Prostate gland (tissue), 2 donors: Measurements from ENCODE around the gene COTL1. TPM values are rescaled to one million over a fixed set of nuclear protein-coding genes. Genes with fewer than 3 reads are reported as not detected.

Experiments
- DNase-seq: peaks from one replicate; pipeline ENCODE4 v3.0.0-alpha.2; 2019; ENCODE audit warnings: low spot score
- H3K27ac ChIP-seq, 2 donors: fragments of 200-600 bp; sonication (generic); 2 replicates each; pipeline ENCODE4 v1.5.1; 2017 to 2019
- H3K27me3 ChIP-seq: fragments of 200-600 bp; sonication (generic); replicated peaks from 2 replicates; pipeline ENCODE4 v1.5.1; 2019; ENCODE audit not compliant: insufficient read depth
- H3K36me3 ChIP-seq, 2 donors: fragments of 200-600 bp; sonication (generic); 1 replicate in 1 of 2; 2 replicates in 1 of 2; pipeline versions ENCODE4 v1.5.1 to v1.8.1; 2017 to 2019
- H3K4me1 ChIP-seq: fragments of 200-600 bp; sonication (generic); replicated peaks from 2 replicates; pipeline ENCODE4 v1.5.1; 2019
- H3K4me3 ChIP-seq, 2 donors: fragments of 200-600 bp; sonication (generic); 2 replicates each; pipeline ENCODE4 v1.5.1; 2017 to 2019
- H3K9me3 ChIP-seq: fragments of 200-600 bp; sonication (generic); 2 replicates; pipeline ENCODE4 v1.5.1; 2017
- POLR2A ChIP-seq: fragments of 450-650 bp; IDR thresholded peaks from one replicate; pipeline ENCODE4 v1.6.1; 2016; ENCODE audit warnings: antibody characterized with exemption, mild to moderate bottlenecking
- POLR2AphosphoS5 ChIP-seq: sonication (generic); formaldehyde crosslinking; IDR thresholded peaks from one replicate; pipeline ENCODE4 v1.6.1; 2017; ENCODE audit warnings: antibody characterized with exemption
- WGBS: methylation state at CpG from one replicate; pipeline ENCODE4 v1.1.5; 2018; 5-methylcytosine and 5-hydroxymethylcytosine counted together
- intact Hi-C: fragments of 100-400 bp; cut with DNase I; formaldehyde crosslinking; loops from one replicate; pipeline ENCODE4 v1.14.2; 2022
- total RNA-seq, 2 donors: library from RNA; depleted of rRNA; stranded (reverse); fragments of >200 nt; gene quantifications; one replicate each; pipeline ENCODE4 v1.1.0, GENCODE V29; 2016
- TF ChIP-seq, protein P1 (sequence below), 4 experiments: fragments of 200-600 bp in 2 of 4; fragments of 450-650 bp in 2 of 4; sonication (generic) in 2 of 4; IDR thresholded peaks; 1 replicate in 3 of 4; 2 replicates in 1 of 4; pipeline ENCODE4 v1.5.1; 2016 to 2019; ENCODE audit warnings: antibody characterized with exemption in 4 of 4, mild to moderate bottlenecking in 2 of 4, moderate library complexity in 2 of 4

COTL1 gene
- total RNA-seq, 2 donors from 2014 or later, result 46.8 to 110 TPM

DNA sequence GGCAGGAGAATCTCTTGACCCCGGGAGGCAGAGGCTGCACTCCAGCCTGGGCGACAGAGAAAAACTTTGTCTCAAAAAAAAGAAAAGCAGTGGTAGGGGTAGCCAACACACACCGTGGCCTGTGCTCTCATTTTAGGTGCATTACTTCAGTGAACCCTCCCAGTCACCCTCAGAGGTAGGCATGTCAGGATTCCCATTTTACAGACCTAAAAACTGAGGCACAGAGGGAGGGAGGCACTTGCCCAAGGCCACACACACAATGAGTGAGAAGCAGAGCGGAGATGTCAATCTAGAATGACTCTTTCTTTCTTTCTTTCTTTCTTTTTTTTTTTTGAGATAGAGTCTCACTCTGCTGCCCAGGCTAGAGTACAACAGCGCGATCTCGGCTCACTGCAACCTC lies 5.2 kb downstream of the COTL1 start:
- Histone ChIP-seq H3K27ac (no peak overlapping the region), H3K36me3 (no peaks in the 10 kb centered on the region), H3K4me3 (no peak overlapping the region), H3K27me3 (no peaks in the 10 kb centered on the region), H3K9me3 (no peaks in the 10 kb centered on the region), H3K4me1 (peaks cover 9% of the 10 kb centered on the region)
- no peak for DNase-seq
- intact Hi-C loops, result no loop called here
- 98% methylated on average over 7 of the region's 7 CpGs for WGBS
- no peak for TF ChIP-seq POLR2A
- no peak for TF ChIP-seq POLR2AphosphoS5
- TF ChIP-seq, protein P1, sequence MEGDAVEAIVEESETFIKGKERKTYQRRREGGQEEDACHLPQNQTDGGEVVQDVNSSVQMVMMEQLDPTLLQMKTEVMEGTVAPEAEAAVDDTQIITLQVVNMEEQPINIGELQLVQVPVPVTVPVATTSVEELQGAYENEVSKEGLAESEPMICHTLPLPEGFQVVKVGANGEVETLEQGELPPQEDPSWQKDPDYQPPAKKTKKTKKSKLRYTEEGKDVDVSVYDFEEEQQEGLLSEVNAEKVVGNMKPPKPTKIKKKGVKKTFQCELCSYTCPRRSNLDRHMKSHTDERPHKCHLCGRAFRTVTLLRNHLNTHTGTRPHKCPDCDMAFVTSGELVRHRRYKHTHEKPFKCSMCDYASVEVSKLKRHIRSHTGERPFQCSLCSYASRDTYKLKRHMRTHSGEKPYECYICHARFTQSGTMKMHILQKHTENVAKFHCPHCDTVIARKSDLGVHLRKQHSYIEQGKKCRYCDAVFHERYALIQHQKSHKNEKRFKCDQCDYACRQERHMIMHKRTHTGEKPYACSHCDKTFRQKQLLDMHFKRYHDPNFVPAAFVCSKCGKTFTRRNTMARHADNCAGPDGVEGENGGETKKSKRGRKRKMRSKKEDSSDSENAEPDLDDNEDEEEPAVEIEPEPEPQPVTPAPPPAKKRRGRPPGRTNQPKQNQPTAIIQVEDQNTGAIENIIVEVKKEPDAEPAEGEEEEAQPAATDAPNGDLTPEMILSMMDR (IDR thresholded peaks at IDR 0.05), result no peak

DNA sequence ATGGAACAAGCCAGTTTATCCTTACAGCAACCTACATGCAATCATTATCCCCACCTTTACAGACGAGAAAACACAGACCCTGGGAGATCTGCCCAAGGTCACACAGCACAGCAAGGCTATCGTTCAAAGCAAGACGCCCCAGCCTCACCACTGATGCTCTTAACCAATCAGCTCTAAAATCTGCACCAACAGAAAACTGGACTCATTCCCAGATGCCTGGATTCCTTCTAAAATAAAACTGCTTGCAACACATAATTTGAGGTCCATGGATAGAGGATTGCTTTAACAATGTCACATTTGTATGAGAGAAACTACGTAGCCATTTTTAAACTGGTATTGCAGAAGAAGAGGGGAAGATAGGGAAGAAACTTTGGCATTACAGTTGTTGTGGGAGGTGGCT lies 6.8 kb downstream of the COTL1 start:
- no peaks in the 10 kb centered on the region for H3K36me3 ChIP-seq
- DNase-seq, result no peak
- no peak overlapping the region for H3K27ac ChIP-seq
- TF ChIP-seq, protein P1 (IDR thresholded peaks at IDR 0.05), result no peak
- TF ChIP-seq POLR2AphosphoS5, result no peak
- no peak for TF ChIP-seq POLR2A
- H3K27me3 ChIP-seq, result no peaks in the 10 kb centered on the region
- H3K4me1 ChIP-seq, result peaks cover 3% of the 10 kb centered on the region
- WGBS, result 56% methylated on average over 4 of the region's 4 CpGs
- intact Hi-C loops, result no loop called here
- H3K4me3 ChIP-seq, result no peak overlapping the region
- H3K9me3 ChIP-seq, result no peaks in the 10 kb centered on the region

GRCh38 chr16:84610376-84610775 lies 7.5 kb downstream of the COTL1 start:
- Histone ChIP-seq H3K4me3 (no peak overlapping the region), H3K36me3 (no peaks in the 10 kb centered on the region), H3K27me3 (no peaks in the 10 kb centered on the region), H3K9me3 (no peaks in the 10 kb centered on the region), H3K4me1 (no peaks in the 10 kb centered on the region), H3K27ac (no peak overlapping the region)
- no peak for TF ChIP-seq POLR2A
- TF ChIP-seq, protein P1 (IDR thresholded peaks at IDR 0.05), result no peak
- no peak for TF ChIP-seq POLR2AphosphoS5
- no peak for DNase-seq
- intact Hi-C loops, result no loop called here
- WGBS, result 92% methylated on average over 1 of the region's 1 CpG

DNA sequence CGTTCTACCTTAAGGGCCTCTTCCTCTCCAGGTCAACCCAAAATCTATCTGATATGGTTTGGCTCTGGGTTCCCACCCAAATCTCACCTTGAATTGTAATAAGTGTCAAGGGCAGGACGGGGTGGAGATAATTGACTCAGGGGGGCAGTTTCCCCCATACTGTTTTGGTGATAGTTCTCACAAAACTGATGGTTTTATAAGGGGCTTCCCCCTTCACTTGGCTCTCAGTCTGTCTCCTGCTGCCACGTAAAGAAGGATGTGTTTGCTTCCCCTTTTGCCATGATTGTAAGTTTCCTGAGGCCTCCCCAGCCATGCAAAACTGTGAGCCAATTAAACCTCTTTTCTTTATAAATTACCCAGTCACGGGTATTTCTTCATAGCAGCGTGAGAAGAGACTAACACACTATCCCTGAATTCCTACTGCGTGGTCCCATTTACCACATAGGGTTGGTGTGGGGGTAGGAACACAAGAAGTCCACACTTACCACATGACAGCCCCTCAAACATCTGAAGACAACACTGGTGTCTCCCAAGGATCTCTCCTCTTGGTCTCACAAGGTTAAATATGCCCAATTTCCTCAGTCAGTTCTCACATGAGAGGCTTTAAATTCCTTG lies 8.2 kb downstream of the COTL1 start:
- H3K4me1 ChIP-seq, result no peaks in the 10 kb centered on the region
- no peak for TF ChIP-seq POLR2A
- no peak for TF ChIP-seq POLR2AphosphoS5
- TF ChIP-seq, protein P1 (IDR thresholded peaks at IDR 0.05), result no peak
- H3K27me3 ChIP-seq, result no peaks in the 10 kb centered on the region
- no peak for DNase-seq
- no peak overlapping the region for H3K27ac ChIP-seq
- 84% methylated on average over 6 of the region's 6 CpGs for WGBS
- H3K4me3 ChIP-seq, result no peak overlapping the region
- H3K9me3 ChIP-seq, result no peaks in the 10 kb centered on the region
- intact Hi-C loops, result no loop called here
- no peaks in the 10 kb centered on the region for H3K36me3 ChIP-seq

GRCh38 chr16:84608282-84608681 lies 9.6 kb downstream of the COTL1 start:
- Histone ChIP-seq H3K4me3 (no peak overlapping the region), H3K9me3 (no peaks in the 10 kb centered on the region), H3K36me3 (no peaks in the 10 kb centered on the region), H3K27ac (no peak overlapping the region), H3K27me3 (no peaks in the 10 kb centered on the region), H3K4me1 (no peaks in the 10 kb centered on the region)
- no peak for DNase-seq
- TF ChIP-seq POLR2AphosphoS5 (no peak), POLR2A (no peak)
- TF ChIP-seq, protein P1 (IDR thresholded peaks at IDR 0.05), result no peak
- intact Hi-C loops, result no loop called here
- 80% methylated on average over 6 of the region's 6 CpGs for WGBS
